ENCODE measurements around the gene SMPD3.

The SMPD3 gene

DNA sequence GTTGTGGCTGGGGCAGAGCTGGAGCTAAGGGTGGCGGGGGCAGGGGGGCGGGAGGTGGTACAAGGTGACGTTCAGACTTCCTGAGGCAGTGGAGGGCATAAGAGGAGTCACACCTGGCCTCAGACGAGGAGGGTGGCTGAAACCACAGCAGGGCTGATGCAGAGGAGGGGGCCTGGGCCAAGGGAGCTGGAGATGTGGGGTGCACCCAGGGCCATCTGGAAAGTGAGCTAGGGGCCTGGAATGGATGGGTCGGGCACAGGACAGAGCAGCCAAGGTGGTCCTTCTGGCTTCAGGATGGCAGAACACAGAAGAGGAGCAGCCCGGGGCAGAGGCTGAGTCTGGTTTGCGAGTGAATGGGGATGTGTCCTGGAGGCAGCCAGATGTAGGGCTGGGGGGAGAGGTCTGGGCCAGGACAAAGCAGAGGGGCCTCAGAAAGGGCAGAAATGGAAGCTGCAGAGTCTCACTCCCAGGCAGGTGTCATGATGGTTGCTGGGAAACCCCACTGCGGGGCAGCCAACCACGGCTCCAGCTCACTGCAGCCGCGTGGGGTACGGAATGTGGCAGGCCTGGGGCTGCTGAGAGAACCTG, 79.9 kb downstream of the SMPD3 start:
- no peak for DNase-seq (ENCODE audit: low read depth)

DNA sequence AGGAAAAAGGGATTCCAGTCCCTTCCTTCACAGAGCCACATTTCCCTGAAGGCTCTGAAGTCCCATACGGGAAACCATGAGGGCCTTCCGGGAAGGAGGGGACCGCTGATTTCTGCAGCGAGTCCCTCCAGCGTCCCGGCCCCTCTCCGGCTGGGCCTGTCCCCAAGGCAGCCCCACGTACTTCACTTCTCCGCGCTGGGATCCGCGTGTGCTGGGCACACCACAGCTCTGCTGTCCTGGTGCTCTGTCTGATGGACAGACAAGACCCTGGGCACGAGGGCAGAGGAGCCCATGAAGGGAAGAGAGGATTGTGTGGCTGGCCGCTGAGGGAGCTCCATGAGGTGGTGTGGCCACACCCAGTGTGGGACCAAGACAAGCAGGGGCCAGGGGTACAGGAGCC, 80.4 kb downstream of the SMPD3 start:
- DNase-seq (ENCODE audit: low read depth) = no peak

DNA sequence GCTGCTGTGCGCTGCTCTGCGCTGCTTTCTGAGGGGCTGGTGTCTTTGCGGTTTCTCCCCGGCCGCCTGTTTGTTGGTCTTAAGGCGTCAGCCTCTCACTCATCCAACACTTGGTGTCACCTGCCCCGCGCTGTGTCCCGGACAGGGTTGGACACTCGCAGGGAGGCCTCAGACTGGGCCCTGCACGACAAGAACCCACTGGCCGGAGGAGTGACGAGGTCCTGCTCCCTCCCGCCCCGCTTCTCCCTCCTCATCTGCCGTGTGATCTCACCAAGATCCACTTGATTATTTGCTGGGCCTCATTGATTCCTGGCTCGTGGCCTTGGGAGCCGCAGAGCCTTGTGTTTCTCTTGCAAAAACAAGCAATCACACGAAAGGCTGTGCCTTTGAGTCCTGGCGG, 80.9 kb downstream of the SMPD3 start:
- no peak for DNase-seq (ENCODE audit: low read depth)

DNA sequence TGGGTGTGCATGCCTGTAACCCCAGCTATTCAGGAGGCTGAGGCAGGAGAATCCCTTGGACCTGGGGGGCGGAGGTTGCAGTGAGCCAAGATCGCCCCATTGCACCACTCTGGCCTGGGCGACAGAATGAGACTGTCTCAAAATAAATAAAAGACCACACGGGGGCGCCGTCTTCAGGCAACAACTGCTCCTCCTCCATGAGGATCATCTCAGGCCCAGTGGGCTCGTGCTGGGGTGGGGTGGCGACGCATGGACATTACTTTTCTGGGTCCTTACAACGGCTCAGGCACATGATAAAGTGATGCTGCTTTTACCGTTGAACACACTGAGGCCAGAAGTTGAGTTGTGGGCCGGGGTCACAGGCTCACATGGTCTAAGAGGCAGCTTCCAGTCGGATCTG, 81.3 kb downstream of the SMPD3 start:
- DNase-seq (ENCODE audit: low read depth) = peak; percentile 52

DNA sequence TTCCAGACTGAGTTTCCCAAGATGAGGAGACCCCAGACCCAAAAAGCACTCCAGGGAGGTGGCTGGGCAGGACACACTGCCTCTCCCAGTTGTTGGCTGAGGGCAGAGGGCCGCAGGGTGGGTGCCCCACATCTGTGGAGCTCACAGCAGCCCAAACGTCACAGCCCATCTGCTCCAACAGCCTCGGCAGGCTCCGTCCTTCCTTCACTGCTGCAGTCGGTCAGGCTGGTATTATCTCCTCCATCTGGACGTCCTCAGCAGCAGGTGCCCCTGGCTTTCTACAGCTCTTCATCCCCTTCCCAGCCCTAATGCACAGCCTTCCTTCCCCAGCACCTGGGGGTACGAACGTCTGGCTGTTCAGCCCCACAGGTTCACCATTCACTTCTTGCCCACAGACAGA, 82.2 kb downstream of the SMPD3 start:
- no peak for DNase-seq (ENCODE audit: low read depth)

DNA sequence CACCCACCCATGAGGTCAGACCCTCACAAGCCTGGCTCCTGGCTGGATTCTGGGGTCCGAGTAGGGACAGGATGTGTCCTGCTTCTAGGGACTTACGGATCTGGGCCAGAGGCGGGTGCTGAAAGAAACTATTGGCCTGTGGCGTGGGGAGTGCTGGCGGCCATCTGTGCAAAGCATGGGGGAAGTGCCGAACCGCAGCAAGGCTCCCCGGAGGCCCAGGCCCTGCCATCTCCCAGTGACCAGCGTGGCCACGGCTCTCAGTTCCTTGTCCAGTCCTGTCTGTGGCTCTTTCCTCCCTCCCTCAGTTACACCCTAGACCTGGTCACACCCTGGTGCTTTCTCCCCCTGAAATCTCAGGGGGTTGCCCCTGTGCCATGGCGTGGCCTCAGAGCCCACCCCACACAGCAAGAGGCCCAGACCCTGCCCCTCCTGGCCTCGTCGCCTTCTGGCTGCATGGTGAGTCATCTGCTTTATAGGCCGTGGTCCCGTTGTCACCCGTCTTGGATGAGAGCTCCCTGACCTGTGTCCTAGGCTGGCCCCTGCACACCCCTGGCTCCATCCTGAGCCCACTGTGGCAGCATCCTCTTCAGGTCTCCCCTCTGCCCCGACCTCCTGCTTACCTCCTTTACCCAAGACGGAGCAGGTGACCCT, 83.0 kb downstream of the SMPD3 start:
- peak; percentile 10 for DNase-seq (ENCODE audit: low read depth)

DNA sequence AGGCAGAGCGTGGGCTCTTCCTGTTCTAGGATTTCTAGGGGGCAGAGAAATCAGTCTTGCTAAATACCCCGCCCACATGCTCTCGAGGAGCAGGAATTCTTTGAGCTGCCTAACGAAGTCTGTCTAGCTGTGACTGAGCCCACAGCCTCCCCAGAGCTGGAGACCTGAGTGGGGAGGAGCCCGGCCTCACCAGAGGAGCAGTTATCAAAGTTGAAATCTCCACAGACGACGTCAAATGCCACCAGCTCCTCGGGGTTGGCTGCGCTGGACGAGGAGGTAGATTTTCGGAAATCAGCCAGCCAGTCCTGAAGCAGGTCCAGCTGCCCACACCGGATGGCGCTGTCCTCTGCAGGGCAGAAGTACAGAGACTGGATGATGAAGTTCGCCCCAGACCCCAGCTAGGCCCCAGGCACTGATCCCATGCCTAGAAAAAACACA, 83.7 kb downstream of the SMPD3 start:
- peak; percentile 12 for DNase-seq (ENCODE audit: low read depth)

DNA sequence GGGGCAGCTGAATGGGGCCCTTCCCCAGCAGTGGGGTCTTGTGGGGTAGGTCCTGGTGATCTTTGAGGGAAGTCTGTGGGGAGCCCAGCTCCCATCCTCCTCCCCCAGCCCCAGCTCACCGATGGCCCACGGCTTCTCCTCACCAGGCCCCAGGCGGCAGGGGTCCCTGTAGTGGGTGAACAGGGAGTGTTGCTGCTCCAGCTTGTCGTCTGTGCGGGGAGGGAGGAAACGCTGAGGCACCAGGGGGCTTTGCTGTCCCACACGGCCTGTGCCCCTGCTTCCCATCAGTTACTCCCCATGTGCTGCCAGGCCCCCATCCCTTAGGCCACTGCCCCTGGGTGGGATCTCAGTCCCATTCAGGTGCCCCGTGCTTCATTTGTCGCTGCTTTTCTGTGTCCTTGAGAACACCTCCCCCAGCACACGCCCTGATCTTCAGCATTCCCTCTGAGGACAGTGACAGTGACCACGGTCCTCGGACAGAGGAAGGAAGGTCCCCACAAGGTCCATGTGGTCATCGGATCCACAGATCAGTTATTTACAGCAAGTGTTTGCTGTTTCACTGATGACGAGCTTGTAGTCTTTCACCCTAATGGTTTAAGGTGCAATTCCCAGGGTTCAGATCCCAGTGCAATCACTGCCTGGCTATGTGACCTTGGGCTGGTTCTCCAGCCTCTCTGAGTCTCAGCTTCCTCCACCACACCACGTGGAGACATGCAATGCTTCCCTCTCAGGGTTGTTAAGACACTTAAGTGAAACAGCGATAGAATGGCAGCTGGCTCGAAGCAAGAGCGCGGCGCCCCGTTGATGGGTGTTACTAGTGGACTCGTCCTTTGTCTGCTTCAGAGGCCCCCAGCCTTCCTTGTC, 84.4 kb downstream of the SMPD3 start:
- DNase-seq (ENCODE audit: low read depth) = peak; percentile 18

DNA sequence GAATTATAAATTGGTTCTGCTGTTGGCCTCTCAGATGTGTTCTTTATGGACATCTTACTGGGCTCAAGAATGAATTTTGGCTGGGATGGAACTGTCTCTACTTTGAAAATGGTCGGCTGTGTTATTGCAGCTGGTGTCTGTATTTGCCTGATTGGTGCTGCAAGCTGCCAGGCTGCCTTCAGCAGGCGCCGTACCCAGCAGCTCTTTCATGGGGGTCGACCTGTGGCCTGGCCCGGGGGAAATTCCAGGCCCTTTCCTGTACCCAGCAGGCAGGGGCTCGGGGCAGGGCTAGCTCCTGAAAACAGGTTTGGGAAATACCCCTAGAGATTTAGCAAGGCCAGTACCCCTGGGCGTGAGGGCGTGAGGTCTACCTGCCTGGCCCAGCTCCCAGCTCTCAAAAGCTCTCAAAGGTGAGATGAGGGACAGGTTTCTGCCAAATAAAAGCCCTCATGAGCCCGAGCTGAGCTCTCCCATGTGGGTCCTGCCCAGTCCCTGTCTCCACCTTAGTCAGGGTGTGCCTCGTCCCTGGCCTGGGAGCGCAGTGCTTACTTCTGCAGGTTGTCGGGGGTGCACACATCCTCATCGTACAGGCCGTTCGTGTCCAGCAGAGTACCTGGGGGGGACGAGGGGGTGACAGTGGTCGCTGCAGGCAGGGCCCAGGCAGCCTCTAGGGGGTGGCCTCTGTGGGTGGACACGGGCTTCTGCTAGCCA, 85.2 kb downstream of the SMPD3 start:
- DNase-seq (ENCODE audit: low read depth) = no peak

DNA sequence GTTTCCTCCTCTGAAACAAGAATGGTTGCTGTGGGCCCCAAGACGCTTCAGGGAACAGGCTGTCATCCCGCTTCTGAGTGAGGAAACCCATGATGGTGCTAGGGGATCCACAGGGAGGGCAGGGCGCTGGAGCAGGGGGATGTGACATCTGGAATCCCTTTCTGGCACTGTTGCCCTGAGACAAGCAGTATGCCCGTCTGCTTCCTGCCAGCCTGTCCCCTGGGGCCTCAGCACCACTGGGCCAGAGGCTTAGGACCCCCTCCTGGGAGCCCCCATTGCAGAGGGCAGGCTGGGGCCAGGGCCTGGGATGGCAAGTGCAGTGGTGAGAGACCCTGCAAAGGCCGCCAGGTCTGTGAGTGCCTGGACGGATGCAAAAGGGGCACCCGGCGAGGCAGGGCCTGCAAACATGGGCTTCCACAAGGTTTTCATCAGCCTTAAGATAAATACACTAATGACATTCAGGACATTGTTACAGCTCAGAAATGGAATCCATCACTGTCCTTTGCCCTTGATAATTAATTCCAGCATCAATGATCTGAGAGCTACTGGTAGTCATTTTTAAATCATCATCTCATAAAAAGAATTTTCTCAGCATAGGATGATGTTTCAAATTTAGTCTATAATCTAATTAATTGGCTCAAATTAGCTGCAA, 85.9 kb downstream of the SMPD3 start:
- no peak for DNase-seq (ENCODE audit: low read depth)

DNA sequence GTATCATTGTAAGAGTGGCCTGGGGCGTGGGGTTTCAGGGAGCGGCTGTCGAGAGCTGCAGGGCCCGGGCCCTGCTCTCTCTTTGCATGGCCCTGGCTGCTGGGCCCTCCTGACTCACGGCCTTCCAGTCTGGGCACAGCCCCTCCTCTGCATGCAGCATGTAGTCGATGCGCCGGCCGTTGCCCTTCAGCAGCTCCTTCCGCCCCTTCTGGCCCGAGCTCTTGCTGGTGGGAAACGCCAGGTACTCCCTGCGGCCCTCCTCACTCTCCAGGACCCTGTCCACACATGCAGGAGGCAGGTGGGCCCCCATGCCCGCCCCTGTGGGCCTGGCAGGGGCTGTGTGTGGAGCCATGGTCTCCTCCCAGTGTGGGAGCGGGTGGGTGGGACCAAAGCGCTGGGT, 86.8 kb downstream of the SMPD3 start:
- no peak for DNase-seq (ENCODE audit: low read depth)

DNA sequence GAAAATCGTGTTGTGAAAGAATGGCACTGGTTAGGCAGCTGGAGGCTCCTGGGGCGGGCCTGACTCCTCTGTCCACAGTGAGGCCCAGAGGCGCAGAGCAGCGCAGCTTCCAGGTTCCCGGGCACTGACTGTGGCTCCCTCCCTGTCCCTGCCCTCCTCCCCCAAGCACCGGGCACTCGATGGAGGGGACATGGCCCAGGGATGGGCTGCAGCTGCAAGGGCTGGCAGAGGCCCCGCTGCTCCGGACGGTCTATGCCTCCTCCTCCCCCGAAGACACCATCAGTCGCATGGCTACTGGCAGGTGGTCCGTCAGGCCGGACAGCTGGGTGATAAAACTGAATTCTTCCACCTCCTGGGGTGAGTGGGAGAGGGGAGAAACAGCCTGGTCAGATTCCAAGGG, 87.4 kb downstream of the SMPD3 start:
- no peak for DNase-seq (ENCODE audit: low read depth)

DNA sequence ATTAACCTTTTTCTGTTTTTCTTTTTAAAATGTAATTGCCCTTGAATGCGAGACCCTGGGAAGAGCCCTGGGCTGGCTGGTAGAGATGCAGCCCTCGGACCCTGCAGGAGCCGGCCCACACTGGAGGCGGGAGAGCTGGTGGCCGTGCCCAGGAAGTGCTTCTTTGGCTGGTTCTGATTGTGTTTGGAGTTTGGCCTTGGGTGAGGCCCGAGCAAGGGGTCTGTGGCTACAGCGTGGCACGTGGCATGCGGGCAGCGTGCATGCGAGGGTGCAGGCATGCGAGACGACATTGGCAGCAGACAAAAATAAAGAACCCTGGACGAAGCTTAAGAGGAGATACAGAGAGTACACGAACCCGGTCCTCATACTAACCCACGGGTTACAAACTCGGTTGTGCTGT, 87.8 kb downstream of the SMPD3 start:
- no peak for DNase-seq (ENCODE audit: low read depth)

DNA sequence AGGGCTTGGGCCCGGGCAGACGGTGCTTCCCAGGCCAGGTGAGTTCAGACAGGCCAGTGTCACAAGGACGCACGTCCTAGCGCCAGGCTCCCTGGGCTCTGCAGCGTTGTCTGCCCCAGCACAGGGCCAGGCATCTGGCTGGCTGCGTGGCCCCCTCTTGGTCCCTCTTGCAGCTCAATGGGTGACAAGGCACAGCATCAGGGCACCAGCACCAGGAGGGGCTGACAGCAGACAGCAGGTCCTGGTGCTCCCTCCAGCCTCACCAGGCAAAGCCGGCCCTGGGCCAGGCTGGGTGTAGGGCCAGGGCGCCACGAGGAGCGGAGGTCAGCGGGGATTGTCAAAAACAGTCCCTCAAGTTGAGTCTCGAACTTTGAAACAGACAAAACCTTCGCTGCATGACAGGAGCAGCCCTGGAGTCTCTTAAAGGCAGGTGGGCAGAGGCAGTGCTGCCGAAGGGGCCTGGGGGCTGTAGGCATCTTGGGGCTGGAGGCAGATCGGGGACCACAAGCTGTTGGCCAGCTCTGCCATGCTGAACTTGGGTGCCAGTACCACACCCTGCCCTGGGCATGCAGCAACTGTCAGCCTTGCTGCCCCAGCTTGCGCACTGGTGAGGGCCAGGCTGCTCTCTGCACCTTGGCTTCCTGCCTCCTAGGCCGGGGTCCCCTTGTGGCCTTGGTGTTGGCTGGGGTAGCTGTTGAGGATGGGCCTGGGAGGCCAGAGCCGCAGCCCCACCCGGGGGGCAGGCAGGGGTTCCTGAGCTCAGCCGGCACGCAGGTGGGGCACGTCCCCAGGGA, 88.7 kb downstream of the SMPD3 start:
- DNase-seq (ENCODE audit: low read depth) = no peak

DNA sequence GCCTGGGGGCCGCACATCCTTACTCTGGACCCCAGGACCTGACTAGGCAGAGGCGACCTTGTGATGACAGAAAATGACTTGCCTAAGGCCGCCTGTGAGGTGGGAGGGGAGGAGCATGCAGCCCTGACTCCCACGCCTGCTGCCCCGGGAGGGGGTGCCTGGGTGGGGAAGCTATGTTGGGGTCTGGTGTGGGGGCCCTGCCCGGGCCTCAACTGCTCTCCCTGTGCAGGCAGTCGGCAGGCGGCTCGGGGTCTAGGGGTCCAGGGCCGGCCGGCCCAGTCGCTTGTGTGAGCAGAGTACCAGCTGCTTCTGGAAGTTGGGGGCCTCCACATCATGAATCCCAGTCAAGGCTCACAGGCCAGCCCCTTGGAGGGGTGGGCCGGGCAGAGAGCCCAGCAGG, 89.4 kb downstream of the SMPD3 start:
- no peak for DNase-seq (ENCODE audit: low read depth)

DNA sequence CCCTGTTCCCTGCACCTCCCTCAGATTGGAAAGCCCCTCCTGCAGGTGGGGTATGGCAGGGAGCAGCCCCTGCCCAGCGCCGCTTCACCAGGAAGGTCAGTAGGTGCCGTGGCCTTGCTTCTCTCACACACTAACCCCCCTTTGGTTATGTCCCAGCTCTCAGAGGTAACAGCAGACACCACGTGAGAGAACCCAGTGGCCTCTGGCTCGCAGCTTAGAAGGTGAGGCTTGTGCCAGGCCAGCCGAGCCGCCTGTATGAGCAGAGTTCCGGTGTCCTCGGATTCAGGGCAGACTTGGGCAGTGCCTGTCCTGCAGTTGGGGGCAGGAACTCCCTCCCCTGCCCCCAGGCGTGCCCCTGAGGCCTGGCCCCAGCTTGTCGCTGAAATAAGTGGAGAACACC, 90.4 kb downstream of the SMPD3 start:
- no peak for DNase-seq (ENCODE audit: low read depth)

DNA sequence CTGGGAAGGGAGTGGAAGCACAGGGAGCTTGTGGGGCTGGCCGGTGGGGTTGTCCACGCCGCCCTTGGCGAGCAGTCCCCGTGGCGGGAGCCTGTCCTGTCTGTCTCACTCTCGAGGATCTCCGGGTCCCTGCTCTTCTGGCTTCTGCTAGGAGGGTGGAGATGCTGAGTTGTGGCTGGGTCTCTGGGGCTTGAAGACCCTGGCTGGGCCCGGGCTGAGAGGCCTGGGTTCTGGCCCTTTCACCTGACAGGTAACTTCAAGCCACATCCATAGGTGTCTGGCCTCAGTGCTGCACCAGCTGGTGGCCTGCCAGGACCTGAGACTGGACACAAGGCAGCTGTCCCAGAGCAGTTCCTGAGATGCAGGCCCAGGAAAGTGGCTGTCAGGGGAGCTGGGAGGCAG, 90.8 kb downstream of the SMPD3 start:
- no peak for DNase-seq (ENCODE audit: low read depth)

DNA sequence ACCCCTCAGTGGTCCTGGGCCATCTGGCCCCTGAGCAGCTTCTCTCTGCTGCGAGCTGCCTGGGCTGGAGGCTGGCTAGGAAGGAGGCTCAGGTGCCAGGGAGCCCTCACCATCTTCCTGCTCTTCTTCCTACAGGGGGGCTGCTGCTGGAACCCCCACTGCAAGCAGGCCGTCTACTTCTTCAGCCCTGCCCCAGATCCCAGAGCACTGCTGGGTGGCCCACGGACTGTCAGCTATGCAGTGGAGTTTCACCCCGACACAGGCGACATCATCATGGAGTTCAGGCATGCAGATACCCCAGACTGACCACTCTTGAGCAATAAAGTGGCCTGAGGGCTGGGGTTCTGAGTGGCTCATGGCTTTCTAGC, 91.4 kb downstream of the SMPD3 start:
- DNase-seq (ENCODE audit: low read depth) = no peak

DNA sequence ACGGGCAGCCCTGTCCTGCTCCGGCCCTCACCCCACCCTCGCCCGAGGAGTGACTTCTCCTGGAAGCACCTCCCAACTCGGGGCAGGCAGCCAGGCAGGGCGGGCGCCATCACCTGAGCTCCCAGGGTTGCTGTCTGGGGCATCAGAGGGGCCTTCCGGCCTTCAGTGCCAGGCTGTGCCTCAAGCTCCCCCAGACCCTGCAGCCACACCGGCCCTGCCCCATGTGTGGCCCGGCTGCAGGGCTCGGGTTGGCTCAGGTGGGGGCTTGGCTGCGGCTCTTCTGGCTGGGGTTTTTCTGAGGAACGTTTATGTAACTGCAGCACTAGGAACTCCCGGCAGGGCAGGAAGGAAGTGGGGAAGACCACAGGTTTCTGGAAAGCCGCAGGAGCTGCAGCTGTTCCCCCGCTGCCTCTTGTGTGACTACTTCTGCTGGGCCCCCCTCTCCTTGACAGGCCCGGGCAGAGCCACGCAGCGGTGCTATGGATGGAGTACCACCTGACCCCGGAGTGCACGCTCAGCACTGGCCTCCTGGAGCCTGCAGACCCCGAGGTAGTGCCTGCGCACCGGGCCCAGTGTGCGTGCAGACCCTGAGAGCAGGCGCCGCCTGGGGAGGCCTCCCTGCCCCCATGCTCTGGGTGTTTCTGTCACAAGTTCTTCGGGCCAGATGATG, 91.9 kb downstream of the SMPD3 start:
- DNase-seq (ENCODE audit: low read depth) = no peak

DNA sequence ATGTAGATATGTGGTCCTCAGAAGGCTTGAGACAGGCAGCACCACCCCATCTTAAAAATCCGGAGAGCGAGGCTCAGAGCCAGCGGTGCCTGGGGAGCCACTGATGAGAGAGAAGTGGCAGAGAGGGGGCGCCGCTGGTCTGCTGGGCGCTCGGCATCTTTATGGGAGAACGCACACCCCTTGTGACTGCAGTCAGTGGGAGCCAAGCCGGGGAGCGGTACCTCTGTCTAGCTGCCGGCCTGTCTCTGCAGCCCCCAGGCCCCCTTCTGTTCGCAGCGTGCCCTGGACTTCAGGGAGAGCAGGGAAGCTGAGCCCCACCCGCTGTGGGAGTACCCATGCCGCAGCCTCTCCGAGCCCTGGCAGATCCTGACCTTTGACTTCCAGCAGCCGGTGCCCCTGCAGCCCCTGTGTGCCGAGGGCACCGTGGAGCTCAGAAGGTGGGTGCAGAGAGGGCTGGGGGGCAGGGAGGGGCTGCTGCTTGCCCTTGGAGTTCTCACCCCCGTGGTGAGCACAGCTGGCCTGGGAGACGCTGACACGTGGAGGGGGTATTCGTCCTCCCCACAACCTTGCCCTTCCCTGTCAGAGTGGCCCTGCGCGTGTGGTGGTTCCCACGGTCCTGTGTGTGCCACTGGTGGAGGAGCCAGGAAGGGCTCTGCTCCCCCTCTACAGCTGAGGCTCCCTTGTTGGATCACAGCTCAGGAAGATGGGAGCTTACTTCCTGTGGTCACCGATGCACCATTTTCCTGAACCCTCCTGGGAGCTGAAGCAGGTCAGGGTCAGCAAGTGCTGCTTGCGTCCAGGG, 92.7 kb downstream of the SMPD3 start:
- no peak for DNase-seq (ENCODE audit: low read depth)
